Stimulated activated CD4-positive, alpha-beta T cell treated with anti-CD3 and anti-CD28 coated beads, Interleukin-12 subunit alpha, Interleukin-12 subunit beta, amount 100 ng/mL, for 48 hours (primary cell): ENCODE data around the gene CPZ.
"Not testable (repeated sequence)": the region's sequence is repeated elsewhere in the genome, so short reads cannot be mapped to it uniquely, and the experiment has no call there.

ENCODE experiments used
- DNase-seq, 3 donors: peaks; one replicate each; pipeline ENCODE4 v3.0.0-alpha.2; 2020; ENCODE audit warnings: low read depth in 2 of 3, low spot score in 1 of 3

The CPZ gene

DNA sequence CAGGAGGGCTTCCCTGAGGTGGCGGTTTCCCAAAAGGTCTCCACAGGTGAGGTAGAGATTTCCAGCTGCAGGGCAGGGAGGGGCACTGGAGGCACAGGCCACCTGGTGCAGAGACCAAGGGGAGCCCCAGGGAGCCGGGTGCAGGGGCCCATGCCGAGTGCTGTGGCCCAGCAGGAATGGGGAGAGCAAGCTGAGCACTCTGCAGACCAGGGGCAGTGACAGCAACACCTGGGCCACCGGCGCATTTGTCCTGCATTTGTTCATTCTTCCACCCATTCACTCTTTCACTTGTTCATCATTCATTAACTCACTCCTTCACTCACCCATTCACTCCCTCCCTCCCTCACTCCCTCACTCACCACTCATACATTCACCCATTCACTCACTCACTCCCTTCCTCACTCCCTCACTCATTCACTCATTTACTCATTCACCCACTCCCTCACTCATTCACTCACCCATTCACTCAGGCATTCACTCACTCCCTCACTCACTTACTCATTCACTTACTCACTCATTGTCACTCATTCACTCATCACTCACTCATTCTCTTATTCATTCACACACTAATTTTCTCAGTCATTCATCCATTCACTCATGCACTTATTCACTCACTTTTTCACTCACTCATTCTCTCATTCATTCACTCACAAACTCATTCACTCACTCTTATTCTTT lies 16.3 kb downstream of the CPZ start:
- no peak for DNase-seq

DNA sequence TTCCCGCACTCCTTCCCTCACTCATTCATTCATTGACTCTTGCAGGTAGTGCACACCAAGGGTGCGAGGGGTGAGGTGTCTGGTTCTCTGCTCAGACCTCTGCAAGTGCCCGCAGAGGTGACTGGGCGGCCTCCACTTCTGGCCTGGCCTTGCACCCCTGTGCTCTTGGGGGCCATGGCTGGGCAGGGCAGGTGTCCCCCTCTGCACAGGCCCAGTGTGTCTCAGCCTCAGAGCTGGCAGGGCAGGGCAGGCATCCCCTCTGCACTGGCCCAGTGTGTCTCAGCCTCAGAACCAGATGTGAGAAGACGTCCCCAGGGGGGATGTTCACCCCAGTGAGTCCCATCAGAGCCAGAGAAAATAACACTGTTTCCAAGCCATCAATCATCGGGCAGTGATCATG lies 16.8 kb downstream of the CPZ start:
- DNase-seq = no peak

DNA sequence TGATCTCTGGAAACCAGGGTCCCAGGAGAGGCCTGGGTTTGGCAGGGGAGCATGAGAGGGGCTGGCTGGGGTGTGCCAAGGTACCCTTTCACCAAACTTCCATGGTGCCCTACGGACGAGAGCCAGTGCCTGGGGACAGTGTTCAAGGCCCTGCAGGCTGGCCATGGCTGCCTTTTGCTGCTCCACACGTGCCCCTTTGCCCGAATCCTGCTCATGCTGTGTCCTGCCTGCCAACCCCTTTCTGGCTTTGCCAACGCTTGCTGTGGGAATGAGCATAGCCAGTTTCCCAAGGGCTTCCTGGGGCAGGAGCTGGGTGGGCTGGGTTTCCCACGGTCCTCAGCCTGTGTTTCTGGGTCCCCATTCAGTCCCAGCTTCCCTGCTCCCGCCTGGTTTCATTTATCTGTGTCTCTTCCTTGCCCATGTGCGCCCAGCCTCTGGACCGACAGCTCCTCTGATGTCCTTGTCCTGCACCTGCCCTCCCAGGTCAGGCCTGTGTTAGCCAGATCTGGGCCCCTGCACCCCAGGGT lies 17.3 kb downstream of the CPZ start:
- DNase-seq = no peak

DNA sequence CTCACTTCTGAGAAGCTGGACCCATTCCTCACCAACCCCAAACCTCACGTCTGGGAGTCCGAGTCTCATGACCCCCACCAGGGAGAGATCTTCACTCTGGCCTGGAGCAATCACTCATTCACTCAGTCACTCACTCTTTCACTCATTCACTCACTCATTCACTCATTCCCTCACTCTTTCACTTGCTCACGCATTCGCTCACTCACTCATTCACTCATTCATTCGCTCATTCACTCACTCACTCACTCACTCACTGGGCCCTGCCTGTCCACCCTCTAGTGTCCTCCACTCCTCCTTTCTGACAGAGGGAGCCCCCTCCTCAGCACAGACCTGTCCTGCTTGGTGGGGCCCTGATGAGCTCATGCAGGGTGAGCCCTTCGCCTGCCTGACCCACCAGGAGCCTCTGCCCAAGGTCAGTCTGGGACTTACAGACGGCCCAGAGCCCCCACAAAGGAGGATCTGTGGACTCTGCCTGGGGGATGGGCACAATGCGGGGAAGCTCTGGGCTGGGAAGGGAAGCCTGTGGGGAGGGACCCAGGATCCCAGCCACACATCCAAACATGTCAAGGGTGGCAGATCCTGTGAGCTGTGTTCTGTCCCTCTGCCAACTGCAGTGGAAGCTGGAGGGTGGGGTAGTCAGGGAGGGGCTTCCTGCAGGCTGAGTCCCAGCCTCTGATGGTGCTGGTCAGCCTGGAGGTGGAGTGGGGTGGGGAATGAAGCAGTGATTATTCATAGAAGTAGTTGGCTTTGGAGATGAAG lies 18.5 kb downstream of the CPZ start:
- no peak for DNase-seq

DNA sequence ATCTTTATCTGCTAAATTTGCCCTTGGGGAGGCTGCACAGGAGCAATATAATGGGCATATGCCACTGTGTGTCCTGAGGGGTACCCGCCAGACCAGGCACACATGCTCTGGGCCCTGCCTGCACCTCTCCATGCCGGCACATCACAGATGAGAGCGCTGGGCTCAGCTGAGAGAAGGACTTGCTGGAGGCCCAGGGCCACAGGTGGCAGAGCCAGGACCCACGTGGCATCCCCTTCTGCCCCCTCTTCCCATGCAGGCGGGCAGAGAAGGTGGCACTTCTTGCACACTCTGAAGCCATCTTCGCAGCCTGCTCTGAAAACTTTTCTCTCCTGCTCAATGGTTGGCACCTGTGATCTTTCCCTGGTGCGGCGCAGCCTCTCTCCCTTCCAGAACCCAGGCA lies 20.1 kb downstream of the CPZ start:
- no peak for DNase-seq

DNA sequence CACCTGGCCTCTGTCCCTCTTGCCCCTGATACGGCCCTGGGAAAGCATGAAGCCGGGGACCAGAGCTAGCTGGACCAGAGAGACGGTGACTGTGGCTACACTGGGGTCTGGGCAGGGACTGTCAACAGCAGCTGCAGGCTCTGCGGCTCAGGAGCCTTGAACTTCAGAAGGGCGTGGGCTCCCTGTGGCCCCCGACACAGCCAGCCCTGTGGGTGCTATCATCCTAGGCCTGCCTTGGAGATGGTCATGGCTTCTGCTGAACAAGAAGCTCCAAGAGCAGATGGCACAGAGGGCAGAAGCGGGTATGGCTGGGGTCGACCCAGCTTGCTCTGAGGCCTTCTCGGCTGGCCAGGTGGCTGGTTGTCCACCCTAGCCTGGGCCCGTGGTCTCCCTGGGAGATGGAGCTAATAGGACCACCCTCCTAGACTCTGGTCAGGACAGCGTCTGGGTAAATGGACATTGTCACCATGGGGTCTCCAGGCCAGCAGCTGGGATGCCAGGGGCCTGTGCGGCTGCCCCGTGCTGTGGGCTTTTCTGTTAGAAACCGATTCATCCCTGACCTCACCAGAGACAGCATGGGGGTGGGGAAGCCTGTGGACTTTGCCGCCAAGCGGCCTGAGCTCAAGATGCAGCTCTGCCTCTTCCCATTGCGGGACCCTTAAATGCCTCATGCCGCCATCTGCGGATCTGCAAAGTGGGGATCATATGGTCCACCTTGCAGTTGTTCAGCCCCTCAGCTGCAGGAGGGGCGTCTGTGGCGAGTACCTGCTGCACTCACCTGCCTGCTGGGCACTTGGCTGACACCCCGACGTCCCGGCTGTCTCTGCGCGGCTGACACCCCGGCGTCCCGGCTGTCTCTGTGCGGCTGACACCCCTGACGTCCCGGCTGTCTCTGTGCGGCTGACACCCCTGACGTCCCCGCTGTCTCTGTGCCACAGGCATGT lies 21.1 kb downstream of the CPZ start:
- no peak for DNase-seq

DNA sequence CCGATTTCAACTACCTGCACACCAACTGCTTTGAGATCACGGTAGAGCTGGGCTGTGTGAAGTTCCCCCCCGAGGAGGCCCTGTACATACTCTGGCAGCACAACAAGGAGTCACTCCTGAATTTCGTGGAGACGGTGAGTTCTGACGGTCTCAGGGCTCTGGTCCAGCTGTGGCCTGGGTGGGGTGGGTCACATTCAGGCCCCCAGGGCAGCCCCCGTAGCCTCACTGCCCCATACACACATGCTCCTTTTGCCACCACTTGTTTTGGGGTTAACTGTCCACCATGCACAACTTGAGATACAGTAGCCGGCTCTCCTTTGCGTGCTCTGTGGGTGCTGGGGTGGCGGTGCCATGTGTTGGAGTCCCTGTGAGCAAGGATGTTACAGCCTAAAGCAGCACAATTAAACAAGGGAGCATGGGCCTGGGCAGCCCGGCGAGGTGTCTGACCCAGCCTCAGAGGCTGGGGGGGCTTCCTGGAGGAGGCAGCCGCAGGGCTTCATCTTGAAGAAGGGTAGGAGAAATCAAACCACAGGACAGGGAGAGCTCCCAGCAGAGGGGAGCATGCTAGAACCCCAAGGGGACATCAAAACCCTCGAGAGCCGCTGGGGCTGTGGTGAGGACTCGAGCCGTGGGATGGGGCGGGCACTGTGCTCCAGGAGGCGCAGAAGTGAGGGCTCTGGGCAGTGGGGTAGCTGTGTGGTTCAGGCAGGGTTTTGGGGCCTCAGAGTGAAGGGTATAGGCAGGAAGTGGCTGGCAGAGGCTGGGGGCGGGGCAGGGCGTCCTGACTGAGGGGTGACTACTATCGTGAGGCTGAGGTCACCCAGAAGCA lies 22.0 kb downstream of the CPZ start:
- DNase-seq = no peak

DNA sequence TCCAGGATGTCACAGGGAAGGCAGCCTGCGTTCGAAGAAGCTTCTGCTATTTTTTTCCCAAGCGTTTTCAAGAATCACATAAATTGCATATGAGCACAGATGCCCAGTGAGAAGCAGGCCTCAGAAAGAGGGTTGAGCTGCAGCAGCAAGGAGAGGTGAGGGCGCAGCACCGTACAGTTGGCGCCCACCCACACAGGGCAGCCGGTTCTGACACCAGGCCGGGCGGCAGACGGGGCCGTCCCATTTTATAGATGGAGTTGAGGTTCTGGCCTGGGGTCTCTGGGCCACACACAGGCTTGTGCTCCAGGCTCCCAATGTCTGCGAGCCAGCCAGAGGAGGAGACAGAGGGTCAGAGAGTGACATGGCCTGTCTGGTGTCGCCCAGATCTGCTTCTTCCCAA lies 22.8 kb downstream of the CPZ start:
- DNase-seq = no peak

DNA sequence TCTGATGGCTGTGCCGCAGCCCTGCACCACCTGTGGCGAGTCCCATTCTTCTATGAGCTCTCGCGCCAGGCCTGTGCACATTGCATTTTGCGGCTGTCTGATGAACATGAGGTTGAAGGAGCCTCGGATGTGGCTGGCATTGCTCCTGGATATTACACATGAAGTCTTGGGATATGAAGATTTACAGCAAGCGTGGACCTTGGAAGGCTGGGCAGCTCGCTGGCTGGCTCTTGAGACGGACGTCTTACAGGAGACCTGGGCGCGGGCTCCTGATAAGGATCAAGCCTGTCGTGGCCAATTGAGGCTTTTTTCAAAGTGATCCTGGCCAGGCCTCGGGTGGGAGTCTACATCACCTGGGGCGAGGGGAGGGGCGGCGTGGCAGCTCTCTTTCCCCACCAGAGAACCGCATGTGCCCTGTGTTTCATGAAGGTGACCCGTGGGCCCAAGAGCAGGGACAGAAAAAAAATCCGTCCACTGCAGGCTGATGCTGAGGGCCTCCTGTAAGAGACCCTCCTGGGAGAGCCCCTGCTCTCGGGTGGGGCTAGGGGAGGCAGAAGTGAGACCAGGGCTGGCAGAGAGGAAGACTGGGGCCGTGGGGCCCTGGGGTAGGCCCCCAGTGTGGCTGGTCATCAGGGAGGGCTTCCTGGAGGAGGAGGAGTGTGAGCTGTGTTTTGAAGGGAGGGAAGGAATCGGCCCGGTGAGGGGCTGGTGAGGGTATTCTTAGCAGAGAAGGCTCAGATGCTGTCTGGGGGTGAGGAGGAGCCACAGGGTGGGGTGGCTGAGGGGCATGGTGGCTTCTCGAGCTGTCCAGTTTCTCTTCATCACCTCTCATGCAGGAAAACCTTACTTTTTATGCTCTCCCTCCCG lies 23.6 kb downstream of the CPZ start:
- DNase-seq = no peak

DNA sequence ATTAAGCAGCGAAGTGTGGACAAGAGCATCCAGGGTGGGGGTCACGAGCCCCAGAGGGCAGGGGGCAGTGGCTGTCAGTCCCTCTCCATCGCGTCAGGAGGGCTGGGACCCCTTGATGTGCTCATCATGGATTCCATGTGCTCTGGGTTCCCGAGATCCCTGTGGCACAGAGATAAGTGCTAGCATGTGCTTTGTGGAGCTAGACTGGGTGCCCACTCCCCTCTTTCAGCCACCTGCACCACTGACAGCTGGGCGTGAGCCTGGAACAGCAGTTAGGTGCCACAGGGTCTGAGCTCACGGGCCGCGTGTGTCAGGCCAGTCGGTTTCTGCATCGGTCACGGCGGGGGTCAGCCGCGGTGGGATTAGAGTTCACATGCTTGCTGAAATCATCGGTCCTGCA lies 24.3 kb downstream of the CPZ start:
- no peak for DNase-seq

DNA sequence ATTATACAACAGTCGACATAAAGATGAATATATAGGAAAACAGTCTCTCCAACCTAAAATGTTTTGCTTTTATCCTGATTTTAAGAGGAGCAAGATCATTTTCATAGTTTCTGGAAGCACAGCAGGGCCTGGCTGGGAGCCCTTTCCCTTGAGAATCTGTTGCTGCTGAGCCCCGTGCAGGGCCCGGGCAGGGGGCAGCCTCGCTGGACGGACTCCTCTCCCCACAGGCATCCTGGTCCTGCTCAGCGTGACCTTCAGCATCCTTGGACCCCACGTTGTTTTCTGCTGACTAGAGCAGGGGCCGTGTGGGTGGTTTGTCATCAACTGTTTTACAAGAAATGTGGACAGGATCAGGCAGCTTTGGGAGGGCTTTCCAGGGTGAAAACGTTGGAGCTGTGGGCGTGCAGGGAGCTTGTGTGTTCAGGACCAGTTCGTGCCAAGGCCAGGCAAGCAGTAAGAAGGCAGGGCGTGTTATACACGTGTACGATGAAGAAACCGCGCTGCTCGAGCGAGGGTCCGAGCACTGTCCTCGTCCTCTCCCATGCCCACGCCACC lies 25.0 kb downstream of the CPZ start:
- DNase-seq = no peak

DNA sequence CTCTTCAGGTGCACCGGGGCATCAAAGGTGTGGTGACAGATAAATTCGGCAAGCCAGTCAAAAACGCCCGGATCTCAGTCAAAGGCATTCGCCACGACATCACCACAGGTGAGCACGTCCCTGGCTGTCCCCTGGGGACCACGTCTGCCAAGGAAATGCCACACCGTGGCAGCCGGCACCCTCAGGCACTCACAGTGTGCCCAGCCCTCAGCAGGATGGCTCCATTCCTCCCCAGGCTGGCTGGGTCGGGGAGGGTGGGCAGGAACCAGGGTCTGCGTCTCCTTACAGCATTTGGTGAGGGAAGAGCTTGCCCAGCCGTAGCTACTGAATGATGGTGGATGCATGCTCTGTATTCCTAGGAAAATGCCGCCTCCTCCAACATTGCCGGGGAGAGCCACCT lies 25.9 kb downstream of the CPZ start:
- no peak for DNase-seq

DNA sequence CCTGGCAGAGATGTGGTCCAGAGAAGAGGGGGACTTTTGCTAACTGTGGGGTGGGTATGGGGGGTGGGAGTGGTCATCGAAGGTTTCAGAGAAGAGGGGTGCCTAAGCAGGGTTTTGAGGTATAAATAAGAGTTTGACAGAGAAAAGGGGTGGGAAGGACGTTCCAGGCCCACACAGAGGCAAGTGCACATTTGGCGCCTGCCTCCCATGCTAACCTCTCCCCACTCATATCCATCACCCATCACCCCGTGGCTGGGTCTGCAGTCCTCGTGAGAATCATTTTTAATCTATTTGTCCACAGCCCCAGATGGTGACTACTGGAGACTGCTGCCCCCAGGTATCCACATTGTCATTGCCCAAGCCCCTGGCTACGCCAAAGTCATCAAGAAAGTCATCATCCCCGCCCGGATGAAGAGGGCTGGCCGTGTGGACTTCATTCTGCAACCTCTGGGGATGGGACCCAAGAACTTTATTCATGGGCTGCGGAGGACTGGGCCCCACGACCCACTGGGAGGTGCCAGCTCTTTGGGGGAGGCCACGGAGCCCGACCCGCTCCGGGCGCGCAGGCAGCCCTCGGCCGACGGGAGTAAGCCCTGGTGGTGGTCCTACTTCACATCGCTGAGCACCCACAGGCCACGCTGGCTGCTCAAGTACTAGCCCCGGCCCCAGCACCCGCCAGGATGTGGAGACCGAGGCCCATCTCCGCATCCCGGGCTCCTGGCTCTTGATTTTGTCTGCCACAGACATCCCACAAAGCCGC lies 26.6 kb downstream of the CPZ start:
- no peak for DNase-seq

DNA sequence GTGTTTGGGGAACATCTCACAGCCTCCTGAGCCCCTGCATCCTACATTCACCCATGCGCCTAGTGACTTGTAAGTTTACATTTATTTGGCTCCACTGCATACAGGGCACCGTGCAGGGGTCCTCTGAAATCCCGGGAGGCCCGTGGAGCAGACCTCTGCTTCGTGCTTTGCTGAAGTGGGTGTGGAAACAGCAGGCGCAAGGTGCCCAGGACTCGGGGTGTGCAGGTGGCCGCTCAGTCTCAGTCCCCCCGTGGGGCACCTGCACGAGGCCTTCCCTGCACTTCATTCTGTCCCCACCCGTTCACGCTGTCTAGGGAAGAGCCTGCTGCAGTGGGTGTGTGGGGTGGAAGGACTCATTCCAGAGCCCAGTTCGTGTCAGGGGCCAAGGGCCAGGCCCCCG lies 28.6 kb downstream of the CPZ start:
- not testable (repeated sequence) for DNase-seq

DNA sequence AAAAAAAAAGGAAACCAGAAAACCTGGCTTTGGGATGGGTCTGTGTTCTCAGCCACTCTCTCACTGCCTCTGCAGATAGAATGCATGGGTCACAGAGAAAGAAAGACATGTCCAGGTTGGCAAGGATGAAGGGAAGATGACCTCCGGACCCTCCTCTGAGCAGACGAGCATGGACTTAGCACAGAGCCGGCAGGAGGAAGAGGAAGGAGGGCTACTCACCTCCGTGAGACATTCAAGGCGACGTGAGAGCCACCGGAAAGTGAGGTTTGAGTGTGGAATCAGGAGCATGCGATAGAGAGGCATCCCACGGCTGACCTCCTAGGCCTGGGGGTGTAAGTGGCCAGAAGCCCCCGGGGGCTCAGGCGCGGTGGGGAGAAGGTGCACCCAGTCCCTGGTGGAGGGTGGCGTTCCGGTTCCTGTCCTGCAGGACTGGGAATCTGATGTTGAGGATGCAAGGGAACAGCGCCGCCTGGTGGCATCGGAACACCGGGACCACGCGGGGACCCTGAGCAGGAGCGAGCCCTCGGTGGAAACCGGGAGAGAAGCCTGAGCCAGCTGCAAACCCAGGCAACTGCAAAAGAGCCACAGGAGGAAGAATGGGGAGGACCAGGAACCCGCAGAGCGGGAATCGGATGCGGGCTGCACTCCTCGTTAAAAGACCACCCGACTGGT lies 32.2 kb downstream of the CPZ start:
- DNase-seq = not testable (repeated sequence)

DNA sequence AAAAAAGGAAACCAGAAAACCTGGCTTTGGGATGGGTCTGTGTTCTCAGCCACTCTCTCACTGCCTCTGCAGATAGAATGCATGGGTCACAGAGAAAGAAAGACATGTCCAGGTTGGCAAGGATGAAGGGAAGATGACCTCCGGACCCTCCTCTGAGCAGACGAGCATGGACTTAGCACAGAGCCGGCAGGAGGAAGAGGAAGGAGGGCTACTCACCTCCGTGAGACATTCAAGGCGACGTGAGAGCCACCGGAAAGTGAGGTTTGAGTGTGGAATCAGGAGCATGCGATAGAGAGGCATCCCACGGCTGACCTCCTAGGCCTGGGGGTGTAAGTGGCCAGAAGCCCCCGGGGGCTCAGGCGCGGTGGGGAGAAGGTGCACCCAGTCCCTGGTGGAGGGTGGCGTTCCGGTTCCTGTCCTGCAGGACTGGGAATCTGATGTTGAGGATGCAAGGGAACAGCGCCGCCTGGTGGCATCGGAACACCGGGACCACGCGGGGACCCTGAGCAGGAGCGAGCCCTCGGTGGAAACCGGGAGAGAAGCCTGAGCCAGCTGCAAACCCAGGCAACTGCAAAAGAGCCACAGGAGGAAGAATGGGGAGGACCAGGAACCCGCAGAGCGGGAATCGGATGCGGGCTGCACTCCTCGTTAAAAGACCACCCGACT lies 37.8 kb downstream of the CPZ start:
- not testable (repeated sequence) for DNase-seq

DNA sequence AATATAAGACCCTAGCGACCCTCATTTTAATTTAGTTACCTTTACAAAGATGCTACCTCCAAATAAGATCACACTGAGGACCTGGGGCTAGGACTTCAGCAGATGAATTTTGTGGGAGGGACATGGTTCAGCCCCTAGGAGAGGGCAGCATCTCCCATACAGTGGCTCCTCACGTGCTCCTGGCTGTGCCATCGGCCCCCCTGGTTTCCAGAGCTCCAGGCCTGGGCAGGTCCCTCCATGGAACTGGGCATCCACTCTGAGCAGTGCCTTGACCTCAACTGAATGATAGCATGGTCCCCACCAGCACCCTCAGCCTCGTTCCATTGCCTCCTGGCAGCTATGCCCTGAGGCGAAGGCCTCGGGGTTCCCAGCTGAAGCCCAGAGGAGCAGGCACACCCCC lies 39.3 kb downstream of the CPZ start:
- not testable (repeated sequence) for DNase-seq

DNA sequence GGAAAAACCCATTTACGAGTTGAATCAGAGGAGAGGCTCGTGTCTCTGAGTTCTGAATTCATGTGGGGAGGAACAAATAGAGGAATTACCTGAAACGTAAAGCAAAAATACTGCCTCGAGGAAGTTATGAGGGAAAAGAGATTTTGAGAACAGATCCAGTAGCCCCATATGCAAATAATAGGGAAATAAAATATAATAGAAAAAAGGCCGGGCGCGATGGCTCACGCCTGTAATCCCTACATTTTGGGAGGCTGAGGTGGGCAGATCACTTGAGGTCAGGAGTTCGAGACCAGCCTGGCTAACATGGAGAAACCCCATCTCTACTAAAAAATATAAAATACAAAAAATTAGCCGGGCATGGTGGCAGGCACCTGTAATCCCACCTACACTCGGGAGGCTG lies 42.2 kb downstream of the CPZ start:
- DNase-seq = not testable (repeated sequence)
